T-helper 2 cell treated with Interferon-gamma antibody and Interleukin-4, amounts not matched to agents 5 μg/mL and 100 μg/mL, for 36 hours (primary cell): ENCODE results near the gene AHSP.
"Not testable (repeated sequence)": the region's sequence is repeated elsewhere in the genome, so short reads cannot be mapped to it uniquely, and the experiment has no call there.

ENCODE experiments used
- DNase-seq: peaks from one replicate; pipeline ENCODE4 v3.0.0; 2021; ENCODE audit warnings: low spot score
- H3K27ac Mint-ChIP-seq: one replicate; pipeline ENCODE4 v1.8.0; 2021; ENCODE audit warnings: mild to moderate bottlenecking, mixed read lengths
- H3K27me3 Mint-ChIP-seq: one replicate; pipeline ENCODE4 v1.8.0; 2021; ENCODE audit warnings: low read depth, mixed read lengths
- H3K36me3 Mint-ChIP-seq: one replicate; pipeline ENCODE4 v1.8.0; 2021; ENCODE audit warnings: low read depth, mixed read lengths
- H3K4me1 Mint-ChIP-seq: one replicate; pipeline ENCODE4 v1.8.0; 2021; ENCODE audit warnings: low read depth, mixed read lengths
- H3K4me3 Mint-ChIP-seq: one replicate; pipeline ENCODE4 v1.8.0; 2022; ENCODE audit warnings: mild to moderate bottlenecking, moderate library complexity, mixed read lengths
- H3K9me3 Mint-ChIP-seq: one replicate; pipeline ENCODE4 v1.8.0; 2021; ENCODE audit warnings: mixed read lengths

AHSP gene

DNA sequence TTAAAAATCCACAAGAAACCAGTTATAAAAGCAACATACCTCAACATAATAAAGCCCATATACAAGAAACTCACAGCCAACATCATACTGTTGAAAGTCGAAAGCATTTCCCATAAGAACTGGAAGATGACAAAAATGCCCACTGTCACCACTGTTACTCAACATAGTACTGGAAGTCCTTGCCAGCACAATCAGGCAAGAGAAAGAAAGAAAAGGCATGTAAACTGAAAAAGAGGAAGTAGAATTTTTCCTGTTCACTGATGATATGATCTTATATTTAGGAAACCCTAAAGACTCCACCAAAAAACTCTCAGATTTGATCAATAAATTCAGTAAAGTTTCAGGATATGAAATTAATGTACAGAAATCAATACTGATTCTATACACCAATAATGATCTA is 45.1 kb downstream of the AHSP start:
- Mint-ChIP-seq H3K4me1 (peaks cover 4% of the 10 kb centered on the region), H3K4me3 (no peak overlapping the region), H3K27ac (no peak overlapping the region), H3K9me3 (peaks cover 36% of the 10 kb centered on the region), H3K36me3 (peaks cover 2% of the 10 kb centered on the region), H3K27me3 (peaks cover 24% of the 10 kb centered on the region)
- no peak for DNase-seq

DNA sequence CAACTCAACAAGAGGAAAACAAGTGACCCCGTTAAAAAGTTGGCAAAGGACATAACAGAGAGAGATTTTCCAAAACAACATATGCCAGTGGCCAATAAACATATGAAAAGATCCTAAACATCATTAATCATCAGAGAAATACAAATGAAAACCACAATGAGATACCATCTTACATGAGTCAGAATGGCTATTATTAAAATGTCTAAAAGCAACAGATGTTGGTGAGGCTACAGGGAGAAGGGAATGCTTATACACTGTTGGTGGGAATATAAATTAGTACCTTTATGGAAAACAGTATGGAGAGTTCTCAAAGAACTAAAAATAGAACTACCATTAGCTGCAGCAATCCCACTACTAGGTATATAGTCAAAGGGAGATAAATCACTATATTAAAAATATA is 46.5 kb downstream of the AHSP start:
- H3K36me3 Mint-ChIP-seq, DNase-seq, H3K4me3 Mint-ChIP-seq, H3K4me1 Mint-ChIP-seq, H3K27ac Mint-ChIP-seq: not testable (repeated sequence)
- Mint-ChIP-seq H3K9me3 (peaks cover 48% of the 10 kb centered on the region), H3K27me3 (peaks cover 13% of the 10 kb centered on the region)

DNA sequence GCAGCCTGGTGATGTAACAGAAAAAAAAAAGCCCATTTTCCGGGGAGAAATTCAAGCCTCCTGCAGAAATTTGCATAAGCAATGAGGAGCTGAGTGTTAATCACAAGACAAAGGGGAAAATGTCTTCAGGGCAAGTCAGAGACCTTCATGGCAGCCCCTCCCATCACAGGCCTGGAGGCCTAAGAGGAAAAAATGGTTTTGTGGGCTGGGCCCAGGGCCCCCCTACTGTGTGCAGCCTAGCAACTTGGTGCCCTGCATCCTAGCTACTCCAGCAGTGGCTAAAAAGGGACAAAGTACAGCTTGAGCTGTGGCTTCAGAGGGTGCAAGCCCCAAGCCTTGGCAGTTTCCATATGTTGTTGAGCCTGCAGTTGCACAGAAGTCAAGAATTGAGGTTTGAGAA is 49.7 kb downstream of the AHSP start:
- Mint-ChIP-seq H3K4me1 (no peaks in the 10 kb centered on the region), H3K4me3 (no peak overlapping the region)

More for the DNA sequence above, 49.7 kb downstream of the AHSP start:
- H3K9me3 Mint-ChIP-seq = peaks cover 53% of the 10 kb centered on the region
- no peaks in the 10 kb centered on the region for H3K27me3 Mint-ChIP-seq
- H3K27ac Mint-ChIP-seq = no peak overlapping the region
- DNase-seq = no peak
- H3K36me3 Mint-ChIP-seq = peaks cover 2% of the 10 kb centered on the region
